Measurements from ENCODE around the gene RSPO1.

DNA sequence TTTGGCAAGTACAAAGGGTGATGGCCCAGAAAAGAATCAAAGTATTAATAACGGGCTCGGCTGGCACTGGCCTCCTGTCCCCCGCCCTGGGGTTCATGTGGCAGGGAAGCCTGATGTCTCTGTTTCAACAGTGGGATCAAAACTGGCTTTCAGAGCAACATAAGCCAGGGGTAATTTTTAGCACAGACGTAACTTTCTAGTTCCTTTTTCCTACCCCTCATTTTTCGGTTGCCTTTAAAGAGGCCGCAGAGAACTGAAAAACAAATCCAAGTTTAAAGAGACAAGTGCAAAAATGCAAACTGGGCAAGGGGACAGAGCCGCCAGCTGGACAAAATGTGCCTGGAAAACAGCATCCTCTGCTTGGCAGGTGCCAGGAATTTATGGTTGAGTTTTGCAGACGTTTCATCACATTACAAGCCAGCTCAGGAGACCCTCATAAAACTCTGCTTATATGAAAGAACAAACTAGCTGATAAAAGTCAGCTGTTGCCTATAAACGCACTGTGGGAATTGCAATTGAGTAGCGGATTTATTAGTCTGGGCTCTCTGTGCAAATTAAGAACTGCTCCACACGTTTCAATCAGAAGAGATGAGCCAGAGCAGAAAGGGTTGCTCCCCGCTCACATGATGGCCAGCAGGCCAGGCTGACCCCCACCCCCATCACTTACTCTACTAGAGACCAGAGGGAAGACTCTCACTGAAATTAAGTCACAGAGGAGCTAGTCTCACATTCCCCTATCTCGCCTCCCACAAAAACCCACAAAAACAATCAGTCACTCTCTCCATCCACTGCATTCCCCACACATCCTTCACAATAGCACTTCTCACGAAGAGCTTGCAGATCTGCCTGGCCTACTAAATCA lies 41.8 kb upstream of the RSPO1 start:
- TF ChIP-seq CTCF (IDR thresholded peaks at IDR 0.05; ENCODE audit: low read length) (no peak), EZH2 (IDR thresholded peaks at IDR 0.05; ENCODE audit: borderline replicate concordance, low read length) (no peak)

Measured in OCI-LY1 (cell line).